ENCODE data around the gene ELMO1.

Gene ELMO1

DNA sequence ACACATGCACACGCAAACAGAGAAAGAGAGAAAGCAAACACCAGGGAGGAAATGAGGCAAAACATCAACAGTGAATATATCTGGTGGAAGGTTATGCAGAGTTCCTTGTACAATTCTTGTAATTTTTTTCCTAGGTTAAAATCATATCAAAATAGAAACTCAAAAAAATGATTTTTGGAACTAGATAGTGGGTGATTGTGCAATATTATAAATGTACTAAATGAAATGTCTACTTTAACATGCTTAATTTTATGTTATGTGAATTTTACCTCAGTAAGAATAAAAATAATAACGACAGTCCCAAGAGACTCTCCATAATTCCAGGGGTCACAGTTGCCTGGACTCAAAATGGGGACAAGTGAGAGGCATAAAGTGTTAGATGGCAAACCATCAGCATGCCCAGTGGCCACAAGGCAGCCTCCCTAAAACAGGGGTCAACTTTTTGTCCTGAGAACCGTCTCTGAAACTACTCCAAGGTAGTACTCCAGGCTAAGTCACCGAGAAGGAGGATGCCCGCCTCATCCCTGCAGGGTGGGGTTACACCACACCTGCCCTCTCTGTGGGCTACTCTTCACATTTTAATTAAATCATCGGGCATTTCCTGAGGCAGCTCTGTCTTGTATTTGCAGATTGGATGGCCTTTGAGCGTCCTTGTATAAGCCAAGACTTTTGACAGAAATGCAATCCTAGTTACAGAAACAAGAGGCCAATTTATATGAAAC, 267.7 kb downstream of the ELMO1 start:
- no peak for TF ChIP-seq MYC (IDR thresholded peaks at IDR 0.05; ENCODE audit: low read depth, low read length)
- TF ChIP-seq, protein P1, sequence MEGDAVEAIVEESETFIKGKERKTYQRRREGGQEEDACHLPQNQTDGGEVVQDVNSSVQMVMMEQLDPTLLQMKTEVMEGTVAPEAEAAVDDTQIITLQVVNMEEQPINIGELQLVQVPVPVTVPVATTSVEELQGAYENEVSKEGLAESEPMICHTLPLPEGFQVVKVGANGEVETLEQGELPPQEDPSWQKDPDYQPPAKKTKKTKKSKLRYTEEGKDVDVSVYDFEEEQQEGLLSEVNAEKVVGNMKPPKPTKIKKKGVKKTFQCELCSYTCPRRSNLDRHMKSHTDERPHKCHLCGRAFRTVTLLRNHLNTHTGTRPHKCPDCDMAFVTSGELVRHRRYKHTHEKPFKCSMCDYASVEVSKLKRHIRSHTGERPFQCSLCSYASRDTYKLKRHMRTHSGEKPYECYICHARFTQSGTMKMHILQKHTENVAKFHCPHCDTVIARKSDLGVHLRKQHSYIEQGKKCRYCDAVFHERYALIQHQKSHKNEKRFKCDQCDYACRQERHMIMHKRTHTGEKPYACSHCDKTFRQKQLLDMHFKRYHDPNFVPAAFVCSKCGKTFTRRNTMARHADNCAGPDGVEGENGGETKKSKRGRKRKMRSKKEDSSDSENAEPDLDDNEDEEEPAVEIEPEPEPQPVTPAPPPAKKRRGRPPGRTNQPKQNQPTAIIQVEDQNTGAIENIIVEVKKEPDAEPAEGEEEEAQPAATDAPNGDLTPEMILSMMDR (IDR thresholded peaks at IDR 0.05; ENCODE audit: low read depth, low read length), result no peak
- no peak for TF ChIP-seq MAX (IDR thresholded peaks at IDR 0.05; ENCODE audit: low read depth, low read length)
- no peak for TF ChIP-seq POLR2A (IDR thresholded peaks at IDR 0.05; ENCODE audit: extremely low read depth, insufficient read length)
- no peak overlapping the region for H3K4me3 ChIP-seq (ENCODE audit: low read depth, low read length)
- DNase-seq (ENCODE audit: low read depth), result no peak

GRCh38 chr7:37176079-37176478, 272.6 kb downstream of the ELMO1 start:
- TF ChIP-seq MYC (IDR thresholded peaks at IDR 0.05; ENCODE audit: low read depth, low read length) (no peak), POLR2A (IDR thresholded peaks at IDR 0.05; ENCODE audit: extremely low read depth, insufficient read length) (no peak), MAX (IDR thresholded peaks at IDR 0.05; ENCODE audit: low read depth, low read length) (no peak)
- TF ChIP-seq, protein P1 (IDR thresholded peaks at IDR 0.05; ENCODE audit: low read depth, low read length), result no peak
- no peak for DNase-seq (ENCODE audit: low read depth)
- no peak overlapping the region for H3K4me3 ChIP-seq (ENCODE audit: low read depth, low read length)

GRCh38 chr7:37174460-37174859, 274.2 kb downstream of the ELMO1 start:
- DNase-seq (ENCODE audit: low read depth), result no peak
- TF ChIP-seq, protein P1 (IDR thresholded peaks at IDR 0.05; ENCODE audit: low read depth, low read length), result no peak
- TF ChIP-seq MYC (IDR thresholded peaks at IDR 0.05; ENCODE audit: low read depth, low read length) (no peak), POLR2A (IDR thresholded peaks at IDR 0.05; ENCODE audit: extremely low read depth, insufficient read length) (no peak), MAX (IDR thresholded peaks at IDR 0.05; ENCODE audit: low read depth, low read length) (no peak)

GRCh38 chr7:37173670-37174069, 275.0 kb downstream of the ELMO1 start:
- H3K4me3 ChIP-seq (ENCODE audit: low read depth, low read length), result no peak overlapping the region
- TF ChIP-seq POLR2A (IDR thresholded peaks at IDR 0.05; ENCODE audit: extremely low read depth, insufficient read length) (no peak), MYC (IDR thresholded peaks at IDR 0.05; ENCODE audit: low read depth, low read length) (no peak), MAX (IDR thresholded peaks at IDR 0.05; ENCODE audit: low read depth, low read length) (no peak)
- TF ChIP-seq, protein P1 (IDR thresholded peaks at IDR 0.05; ENCODE audit: low read depth, low read length), result no peak
- DNase-seq (ENCODE audit: low read depth), result no peak

More at GRCh38 chr7:37174460-37174859, 274.2 kb downstream of the ELMO1 start:
- H3K4me3 ChIP-seq (ENCODE audit: low read depth, low read length), result no peak overlapping the region

GRCh38 chr7:37162106-37162505, 286.6 kb downstream of the ELMO1 start:
- no peak for DNase-seq (ENCODE audit: low read depth)
- H3K4me3 ChIP-seq (ENCODE audit: low read depth, low read length), result no peak overlapping the region
- TF ChIP-seq MYC (IDR thresholded peaks at IDR 0.05; ENCODE audit: low read depth, low read length) (no peak), MAX (IDR thresholded peaks at IDR 0.05; ENCODE audit: low read depth, low read length) (no peak), POLR2A (IDR thresholded peaks at IDR 0.05; ENCODE audit: extremely low read depth, insufficient read length) (no peak)
- TF ChIP-seq, protein P1 (IDR thresholded peaks at IDR 0.05; ENCODE audit: low read depth, low read length), result no peak

Measured in NB4 (cell line).